Esophagus squamous epithelium (tissue), 5 donors: ENCODE measurements around the gene SHOX. TPM values are rescaled to one million over a fixed set of nuclear protein-coding genes. Genes with fewer than 3 reads are reported as not detected.

Experiments
- DNase-seq: peaks from one replicate; lab custom pipeline; 2025; lab: John Stamatoyannopoulos, UW
- H3K27ac ChIP-seq, 4 donors: fragments of 200-600 bp; sonication (generic); one replicate each; pipeline ENCODE4 v1.5.1; 2016 to 2019; ENCODE audit warnings: mild to moderate bottlenecking in 1 of 4
- H3K27me3 ChIP-seq, 4 donors: fragments of 200-600 bp; sonication (generic); 1 replicate in 3 of 4; 2 replicates in 1 of 4; pipeline versions ENCODE4 v1.5.1 to v1.6.0; 2017 to 2021; ENCODE audit warnings: antibody characterized with exemption in 1 of 4
- H3K36me3 ChIP-seq, 3 donors: fragments of 200-600 bp; sonication (generic); one replicate each; pipeline ENCODE4 v1.5.1; 2016 to 2019
- H3K4me1 ChIP-seq, 3 donors: fragments of 200-600 bp; sonication (generic); one replicate each; pipeline ENCODE4 v1.5.1; 2017 to 2019
- H3K4me3 ChIP-seq, 4 donors: fragments of 200-600 bp; sonication (generic); 1 replicate in 3 of 4; 2 replicates in 1 of 4; pipeline ENCODE4 v1.5.1; 2016 to 2019; ENCODE audit warnings: mild to moderate bottlenecking in 2 of 4, moderate library complexity in 1 of 4
- H3K9me3 ChIP-seq, 3 donors: fragments of 200-600 bp; sonication (generic); one replicate each; pipeline ENCODE4 v1.5.1; 2016 to 2019
- CTCF ChIP-seq, 6 experiments: fragments of 450-650 bp in 4 of 6; fragments of 200-600 bp in 2 of 6; sonication (generic) in 2 of 6; IDR thresholded peaks; one replicate each; pipeline ENCODE4 v1.5.1; 2016 to 2019; ENCODE audit warnings: antibody characterized with exemption in 6 of 6, mild to moderate bottlenecking in 4 of 6, moderate library complexity in 4 of 6
- POLR2A ChIP-seq, 4 donors: fragments of 450-650 bp; IDR thresholded peaks; one replicate each; pipeline ENCODE4 v1.6.1; 2017; ENCODE audit warnings: antibody characterized with exemption in 4 of 4, mild to moderate bottlenecking in 4 of 4, moderate library complexity in 3 of 4
- WGBS, 2 donors: methylation state at CpG; one replicate each; pipeline ENCODE4 v1.1.5; 2018; 5-methylcytosine and 5-hydroxymethylcytosine counted together
- intact Hi-C: fragments of 100-400 bp; cut with DNase I; formaldehyde crosslinking; loops from one replicate; pipeline ENCODE4 v1.15.0; 2022
- total RNA-seq, 4 donors: library from RNA; depleted of rRNA; stranded (reverse); fragments of >200 nt; gene quantifications; one replicate each; pipeline ENCODE4 v1.1.0, GENCODE V29; 2016
- donor health status: DM: yes; HTN: yes; CAD: no.

SHOX gene
- total RNA-seq, 4 donors from 2014 or later: 0.19 TPM; not detected in 3

- Histone ChIP-seq H3K36me3 (no peaks in the 10 kb centered on the region), H3K27ac (no peak overlapping the region), H3K4me1 (peaks cover 0 to 14% (median 0%) of the 10 kb centered on the region in 3 donors), H3K9me3 (no peaks in the 10 kb centered on the region), H3K27me3 (peaks cover 0 to 93% (median 9%) of the 10 kb centered on the region in 4 donors), H3K4me3 (no peak overlapping the region)
- 10 to 28% methylated on average over 7 to 10 of the region's 10 CpGs for WGBS, 2 donors
- TF ChIP-seq POLR2A (IDR thresholded peaks at IDR 0.05) (no peak), CTCF (IDR thresholded peaks at IDR 0.05) (no peak)
- DNase-seq: no peak
- intact Hi-C loops: no loop called here
Measured at GRCh38 chrX:640641-641040, 10.1 kb downstream of the SHOX start.

GRCh38 chrX:641671-642435 lies 11.3 kb downstream of the SHOX start:
- no peak overlapping the region for H3K4me3 ChIP-seq
- H3K36me3 ChIP-seq: no peaks in the 10 kb centered on the region
- no peak overlapping the region for H3K27ac ChIP-seq
- no peaks in the 10 kb centered on the region for H3K9me3 ChIP-seq
- H3K4me1 ChIP-seq: peaks cover 0 to 12% (median 0%) of the 10 kb centered on the region in 3 donors
- no peak for TF ChIP-seq CTCF (IDR thresholded peaks at IDR 0.05)
- no peak for TF ChIP-seq POLR2A (IDR thresholded peaks at IDR 0.05)
- intact Hi-C loops: no loop called here
- DNase-seq: no peak
- H3K27me3 ChIP-seq: peaks cover 0 to 92% (median 9%) of the 10 kb centered on the region in 4 donors
- 5 to 16% methylated on average over 9 to 11 of the region's 37 CpGs for WGBS, 2 donors

- Histone ChIP-seq H3K27me3 (peaks cover 0 to 84% (median 3%) of the 10 kb centered on the region in 4 donors), H3K27ac (no peak overlapping the region), H3K4me3 (no peak overlapping the region), H3K4me1 (peaks cover 0 to 4% (median 0%) of the 10 kb centered on the region in 3 donors), H3K36me3 (no peaks in the 10 kb centered on the region), H3K9me3 (no peaks in the 10 kb centered on the region)
- intact Hi-C loops: no loop called here
- TF ChIP-seq CTCF (IDR thresholded peaks at IDR 0.05) (no peak), POLR2A (IDR thresholded peaks at IDR 0.05) (no peak)
- WGBS, 2 donors: 3 to 34% methylated on average over 7 to 11 of the region's 24 CpGs
- DNase-seq: no peak
Measured at GRCh38 chrX:642436-643240, 12.0 kb downstream of the SHOX start.

- H3K36me3 ChIP-seq: no peaks in the 10 kb centered on the region
- TF ChIP-seq CTCF (IDR thresholded peaks at IDR 0.05) (no peak), POLR2A (IDR thresholded peaks at IDR 0.05) (no peak)
- 60% methylated on average over 2 of the region's 7 CpGs; no CpG with 5 or more reads in 1 of the 2 donors for WGBS, 2 donors
- no peak overlapping the region for H3K27ac ChIP-seq
- intact Hi-C loops: no loop called here
- peaks cover 0 to 78% (median 3%) of the 10 kb centered on the region in 4 donors for H3K27me3 ChIP-seq
- no peak for DNase-seq
- H3K9me3 ChIP-seq: no peaks in the 10 kb centered on the region
- no peak overlapping the region for H3K4me3 ChIP-seq
- no peaks in the 10 kb centered on the region for H3K4me1 ChIP-seq
Measured at GRCh38 chrX:643241-643595, 12.6 kb downstream of the SHOX start.

- peaks cover 0 to 71% (median 2%) of the 10 kb centered on the region in 4 donors for H3K27me3 ChIP-seq
- H3K9me3 ChIP-seq: no peaks in the 10 kb centered on the region
- H3K4me3 ChIP-seq: no peak overlapping the region
- 14% methylated on average over 10 of the region's 19 CpGs; no CpG with 5 or more reads in 1 of the 2 donors for WGBS, 2 donors
- TF ChIP-seq POLR2A (IDR thresholded peaks at IDR 0.05): no peak
- no peak for TF ChIP-seq CTCF (IDR thresholded peaks at IDR 0.05)
- H3K36me3 ChIP-seq: no peaks in the 10 kb centered on the region
- H3K27ac ChIP-seq: no peak overlapping the region
- DNase-seq: no peak
- no peaks in the 10 kb centered on the region for H3K4me1 ChIP-seq
- intact Hi-C loops: no loop called here
Measured at GRCh38 chrX:643911-644303, 13.3 kb downstream of the SHOX start.
